NB4 (cell line): Measurements from ENCODE around the gene STPG4.

Experiments
- DNase-seq: peaks from one replicate; pipeline ENCODE4 v3.0.0; 2010; ENCODE audit warnings: low read depth
- H3K4me3 ChIP-seq: one replicate; pipeline ENCODE4 v1.5.1; 2011; ENCODE audit warnings: mild to moderate bottlenecking, low read depth, low read length, moderate library complexity
- MYC ChIP-seq: IDR thresholded peaks from 2 replicates; pipeline ENCODE4 v1.6.1; 2011; ENCODE audit warnings: low read depth, low read length
- POLR2A ChIP-seq: IDR thresholded peaks from 2 replicates; pipeline ENCODE4 v1.6.1; 2011; ENCODE audit warnings: mild to moderate bottlenecking; ENCODE audit not compliant: insufficient read length; ENCODE audit errors: extremely low read depth
- TF ChIP-seq, protein P1 (sequence below): IDR thresholded peaks from 2 replicates; pipeline ENCODE4 v1.6.1; 2011; ENCODE audit warnings: low read depth, low read length
- TF ChIP-seq, protein P2 (sequence below): IDR thresholded peaks from one replicate; pipeline ENCODE4 v1.5.1; 2012; ENCODE audit warnings: low read depth, low read length

The STPG4 gene

DNA sequence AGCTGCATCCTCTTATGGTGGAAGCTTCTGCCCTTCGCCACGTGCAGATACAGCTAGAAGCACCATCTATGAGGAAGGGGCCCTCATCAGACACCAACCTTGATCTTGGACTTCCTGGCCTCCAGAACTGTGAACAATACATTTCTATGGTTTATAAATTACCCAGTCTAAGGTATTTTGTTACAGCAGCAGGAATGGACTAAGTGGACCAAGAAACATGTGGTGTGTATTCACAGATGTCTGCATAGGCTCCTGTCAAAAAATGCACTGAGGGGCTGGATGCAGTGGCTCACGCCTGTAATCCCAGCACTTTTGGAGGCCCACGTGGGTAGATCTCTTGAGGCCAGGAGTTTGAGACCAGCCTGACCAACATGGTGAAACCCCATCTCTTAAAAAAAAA, 57.5 kb downstream of the STPG4 start:
- DNase-seq, result no peak
- no peak overlapping the region for H3K4me3 ChIP-seq
- TF ChIP-seq MYC, result no peak

DNA sequence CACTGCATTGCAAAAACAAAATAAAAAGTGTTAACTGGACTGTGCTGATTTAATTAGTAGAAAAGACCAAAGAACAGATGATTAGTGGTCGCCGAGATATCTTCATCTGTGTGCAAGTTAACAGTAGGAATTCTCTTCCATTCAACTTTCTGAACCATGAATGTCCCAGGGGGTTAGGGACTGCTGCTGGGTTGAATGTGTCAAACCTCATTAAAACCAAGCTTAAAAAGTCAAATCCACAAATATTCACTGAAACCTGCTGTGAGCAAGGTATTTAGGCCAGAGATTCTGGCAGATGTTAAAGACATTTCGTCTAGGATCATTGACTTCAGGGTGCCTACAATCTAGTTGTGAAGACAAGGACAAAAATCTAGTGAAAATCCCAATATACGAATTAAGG, 58.7 kb downstream of the STPG4 start:
- no peak for DNase-seq
- TF ChIP-seq, protein P1, sequence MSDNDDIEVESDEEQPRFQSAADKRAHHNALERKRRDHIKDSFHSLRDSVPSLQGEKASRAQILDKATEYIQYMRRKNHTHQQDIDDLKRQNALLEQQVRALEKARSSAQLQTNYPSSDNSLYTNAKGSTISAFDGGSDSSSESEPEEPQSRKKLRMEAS, result no peak
- TF ChIP-seq, protein P2, sequence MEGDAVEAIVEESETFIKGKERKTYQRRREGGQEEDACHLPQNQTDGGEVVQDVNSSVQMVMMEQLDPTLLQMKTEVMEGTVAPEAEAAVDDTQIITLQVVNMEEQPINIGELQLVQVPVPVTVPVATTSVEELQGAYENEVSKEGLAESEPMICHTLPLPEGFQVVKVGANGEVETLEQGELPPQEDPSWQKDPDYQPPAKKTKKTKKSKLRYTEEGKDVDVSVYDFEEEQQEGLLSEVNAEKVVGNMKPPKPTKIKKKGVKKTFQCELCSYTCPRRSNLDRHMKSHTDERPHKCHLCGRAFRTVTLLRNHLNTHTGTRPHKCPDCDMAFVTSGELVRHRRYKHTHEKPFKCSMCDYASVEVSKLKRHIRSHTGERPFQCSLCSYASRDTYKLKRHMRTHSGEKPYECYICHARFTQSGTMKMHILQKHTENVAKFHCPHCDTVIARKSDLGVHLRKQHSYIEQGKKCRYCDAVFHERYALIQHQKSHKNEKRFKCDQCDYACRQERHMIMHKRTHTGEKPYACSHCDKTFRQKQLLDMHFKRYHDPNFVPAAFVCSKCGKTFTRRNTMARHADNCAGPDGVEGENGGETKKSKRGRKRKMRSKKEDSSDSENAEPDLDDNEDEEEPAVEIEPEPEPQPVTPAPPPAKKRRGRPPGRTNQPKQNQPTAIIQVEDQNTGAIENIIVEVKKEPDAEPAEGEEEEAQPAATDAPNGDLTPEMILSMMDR, result no peak
- TF ChIP-seq POLR2A, result no peak
- TF ChIP-seq MYC, result no peak
- no peak overlapping the region for H3K4me3 ChIP-seq

DNA sequence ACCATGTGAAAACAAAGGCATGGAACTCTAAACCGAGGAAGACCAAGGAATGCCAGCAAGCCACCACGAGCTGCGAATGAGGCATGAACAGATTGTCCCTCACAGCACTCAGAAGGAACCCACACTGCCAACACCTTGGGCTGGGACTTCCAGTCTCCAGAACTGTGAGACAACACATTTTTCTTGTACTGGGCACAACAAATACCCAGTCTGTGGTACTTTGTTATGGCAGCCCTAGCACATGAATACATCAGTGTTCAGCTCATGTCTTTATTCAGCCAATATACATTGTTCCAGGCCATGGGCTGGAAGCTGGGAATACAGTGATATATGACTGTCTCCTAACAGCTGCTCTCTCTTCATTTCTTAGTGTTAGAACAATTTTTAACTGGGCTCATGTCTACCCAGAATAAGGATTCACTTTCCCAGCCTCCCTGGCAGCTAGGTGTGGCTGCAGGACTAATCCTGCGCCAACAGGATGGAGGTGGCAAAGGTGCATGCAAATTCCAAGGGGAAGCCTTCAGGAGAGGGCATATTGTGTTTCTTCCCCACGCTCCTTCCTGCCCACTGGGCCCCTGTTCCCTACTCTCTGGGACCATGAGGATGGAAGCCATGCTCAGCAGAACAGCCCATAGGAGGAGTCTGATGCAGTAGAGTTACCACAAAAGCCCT, 59.6 kb downstream of the STPG4 start:
- H3K4me3 ChIP-seq, result no peak overlapping the region
- TF ChIP-seq POLR2A (no peak), MYC (no peak)
- TF ChIP-seq, protein P2, result no peak
- TF ChIP-seq, protein P1, result no peak
- no peak for DNase-seq

DNA sequence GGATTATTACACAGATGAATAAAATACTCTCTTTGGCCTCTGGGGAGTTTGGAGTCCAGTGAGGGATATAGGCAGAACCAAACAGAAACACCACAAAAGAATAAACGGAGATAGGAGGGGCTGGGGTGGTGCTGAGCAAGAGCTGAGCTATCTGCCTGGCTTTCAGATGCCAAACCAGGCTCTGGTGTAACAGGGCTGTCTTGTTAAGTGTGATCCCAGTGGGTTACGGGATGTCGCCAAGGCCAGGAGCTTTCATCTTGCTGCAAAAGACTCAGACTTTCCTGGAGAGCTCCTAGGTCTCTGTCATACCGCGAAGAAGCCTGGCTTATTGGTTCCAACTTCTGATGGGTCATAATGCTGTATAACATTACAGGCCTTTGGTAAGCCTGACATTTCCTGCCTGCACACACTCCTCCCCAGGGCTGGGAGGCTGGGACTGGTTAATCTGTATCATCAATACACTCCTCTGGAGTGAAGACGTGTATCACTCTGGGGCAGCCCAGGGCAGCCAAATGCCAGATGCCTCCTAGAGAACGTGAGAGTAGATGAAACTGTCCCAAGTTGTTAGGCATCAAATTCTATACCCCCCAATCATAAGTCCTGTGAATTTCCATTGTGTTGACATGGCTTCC, 60.5 kb downstream of the STPG4 start:
- H3K4me3 ChIP-seq, result no peak overlapping the region
- no peak for DNase-seq
- no peak for TF ChIP-seq POLR2A
- TF ChIP-seq, protein P2, result no peak
- TF ChIP-seq, protein P1, result no peak
- no peak for TF ChIP-seq MYC

DNA sequence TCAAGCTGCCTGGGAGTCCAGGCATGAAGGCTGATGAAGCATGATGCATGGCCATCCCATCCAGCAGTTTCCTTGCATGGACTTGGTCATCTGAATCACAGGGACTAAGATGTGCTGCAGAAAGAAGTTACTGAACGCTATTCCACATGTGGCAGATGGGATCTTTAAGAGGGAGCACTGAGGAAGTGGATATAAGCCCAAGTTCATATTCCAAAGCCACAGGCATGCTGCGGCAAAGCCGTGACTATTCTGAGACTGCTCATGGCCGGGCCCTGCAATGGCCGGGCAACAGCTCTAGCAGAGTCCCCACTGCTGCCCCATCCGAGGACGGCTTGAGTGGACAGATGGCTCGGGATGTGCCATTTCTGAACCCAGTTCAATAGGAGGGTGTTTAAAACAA, 61.5 kb downstream of the STPG4 start:
- H3K4me3 ChIP-seq, result no peak overlapping the region
- DNase-seq, result no peak
- no peak for TF ChIP-seq MYC
- TF ChIP-seq POLR2A, result no peak
- TF ChIP-seq, protein P1, result no peak
- TF ChIP-seq, protein P2, result no peak

DNA sequence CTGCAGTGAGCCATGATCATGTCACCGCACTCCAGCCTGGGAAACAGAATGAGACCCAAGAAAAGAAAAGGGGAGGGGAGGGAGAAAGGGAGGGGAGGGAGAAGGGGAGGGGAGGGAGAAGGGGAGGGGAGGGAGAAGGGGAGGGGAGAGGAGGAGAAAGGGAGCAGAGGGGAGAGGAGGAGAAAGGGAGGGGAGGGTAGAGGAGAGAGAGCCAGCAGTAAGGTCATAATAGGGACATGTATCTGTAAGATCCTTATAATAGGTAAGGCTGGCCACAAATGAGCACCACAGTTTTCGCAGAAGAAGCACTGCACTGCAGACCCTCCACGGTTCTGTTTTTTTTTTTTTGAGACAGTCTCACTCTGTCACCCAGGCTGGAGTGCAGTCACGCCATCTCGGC, 62.6 kb downstream of the STPG4 start:
- H3K4me3 ChIP-seq, result no peak overlapping the region
- DNase-seq, result no peak
- TF ChIP-seq, protein P1, result no peak
- TF ChIP-seq, protein P2, result no peak
- no peak for TF ChIP-seq MYC
- no peak for TF ChIP-seq POLR2A
